Measurements from ENCODE around the gene PHACTR1.

The PHACTR1 gene

GRCh38 chr6:12806136-12806535 is 89.6 kb downstream of the PHACTR1 start:
- no peak for DNase-seq

- no peak for DNase-seq
Measured at GRCh38 chr6:12806796-12807195, 90.2 kb downstream of the PHACTR1 start.

GRCh38 chr6:12811519-12811918 is 95.0 kb downstream of the PHACTR1 start:
- no peak for DNase-seq

GRCh38 chr6:12813321-12813720 is 96.8 kb downstream of the PHACTR1 start:
- DNase-seq, result no peak

- DNase-seq, result no peak
Measured at GRCh38 chr6:12814015-12814414, 97.4 kb downstream of the PHACTR1 start.

GRCh38 chr6:12815089-12815488 is 98.5 kb downstream of the PHACTR1 start:
- no peak for DNase-seq

GRCh38 chr6:12815884-12816600 is 99.5 kb downstream of the PHACTR1 start:
- DNase-seq, result no peak

GRCh38 chr6:12818324-12818723 is 101.8 kb downstream of the PHACTR1 start:
- no peak for DNase-seq

- DNase-seq, result no peak
Measured at GRCh38 chr6:12823847-12824246, 107.3 kb downstream of the PHACTR1 start.

- DNase-seq, result no peak
Measured at GRCh38 chr6:12826584-12826983, 110.0 kb downstream of the PHACTR1 start.

GRCh38 chr6:12827921-12828320 is 111.4 kb downstream of the PHACTR1 start:
- no peak for DNase-seq

- DNase-seq, result no peak
Measured at GRCh38 chr6:12832226-12832735, 115.7 kb downstream of the PHACTR1 start.

- no peak for DNase-seq
Measured at GRCh38 chr6:12836009-12836408, 119.4 kb downstream of the PHACTR1 start.

- no peak for DNase-seq
Measured at GRCh38 chr6:12841619-12842018, 125.1 kb downstream of the PHACTR1 start.

GRCh38 chr6:12842114-12842513 is 125.5 kb downstream of the PHACTR1 start:
- DNase-seq, result no peak

- no peak for DNase-seq
Measured at GRCh38 chr6:12842658-12843057, 126.1 kb downstream of the PHACTR1 start.

- DNase-seq, result no peak
Measured at GRCh38 chr6:12844284-12845223, 128.0 kb downstream of the PHACTR1 start.

- no peak for DNase-seq
Measured at GRCh38 chr6:12845224-12846004, 128.8 kb downstream of the PHACTR1 start.

- DNase-seq, result no peak
Measured at GRCh38 chr6:12848964-12849808, 132.6 kb downstream of the PHACTR1 start.

- no peak for DNase-seq
Measured at GRCh38 chr6:12849809-12850198, 133.2 kb downstream of the PHACTR1 start.

- DNase-seq, result no peak
Measured at GRCh38 chr6:12851123-12851695, 134.6 kb downstream of the PHACTR1 start.

- no peak for DNase-seq
Measured at GRCh38 chr6:12861603-12862002, 145.0 kb downstream of the PHACTR1 start.
